GDM1 (cell line): ENCODE results near the gene PPP1R9A.

ENCODE experiments used
- DNase-seq: peaks from one replicate; lab custom pipeline; 2025; lab: John Stamatoyannopoulos, UW

PPP1R9A gene

GRCh38 chr7:95035295-95035694 is 127.9 kb downstream of the PPP1R9A start:
- DNase-seq, result no peak

GRCh38 chr7:95041031-95041430 is 133.6 kb downstream of the PPP1R9A start:
- DNase-seq, result no peak

- no peak for DNase-seq
Observed at GRCh38 chr7:95045236-95045923, 138.0 kb downstream of the PPP1R9A start.

GRCh38 chr7:95046494-95047240 is 139.3 kb downstream of the PPP1R9A start:
- no peak for DNase-seq

- no peak for DNase-seq
Observed at GRCh38 chr7:95047291-95047690, 139.9 kb downstream of the PPP1R9A start.

GRCh38 chr7:95052566-95053094 is 145.2 kb downstream of the PPP1R9A start:
- no peak for DNase-seq

GRCh38 chr7:95054386-95054785 is 147.0 kb downstream of the PPP1R9A start:
- no peak for DNase-seq

GRCh38 chr7:95055295-95055694 is 147.9 kb downstream of the PPP1R9A start:
- no peak for DNase-seq

- DNase-seq, result no peak
Observed at GRCh38 chr7:95056107-95056739, 148.8 kb downstream of the PPP1R9A start.

GRCh38 chr7:95056901-95057300 is 149.5 kb downstream of the PPP1R9A start:
- no peak for DNase-seq

- no peak for DNase-seq
Observed at GRCh38 chr7:95059842-95060313, 152.5 kb downstream of the PPP1R9A start.

GRCh38 chr7:95062901-95063300 is 155.5 kb downstream of the PPP1R9A start:
- no peak for DNase-seq

- DNase-seq, result no peak
Observed at GRCh38 chr7:95066737-95067530, 159.5 kb downstream of the PPP1R9A start.

GRCh38 chr7:95088536-95089215 is 181.3 kb downstream of the PPP1R9A start:
- no peak for DNase-seq

- DNase-seq, result no peak
Observed at GRCh38 chr7:95089414-95090315, 182.3 kb downstream of the PPP1R9A start.

- no peak for DNase-seq
Observed at GRCh38 chr7:95092324-95092723, 184.9 kb downstream of the PPP1R9A start.

GRCh38 chr7:95095259-95095965 is 188.0 kb downstream of the PPP1R9A start:
- no peak for DNase-seq

- DNase-seq, result no peak
Observed at GRCh38 chr7:95095966-95096540, 188.7 kb downstream of the PPP1R9A start.

GRCh38 chr7:95097291-95097690 is 189.9 kb downstream of the PPP1R9A start:
- no peak for DNase-seq
